ENCODE results near the gene SUSD3.

Gene SUSD3

GRCh38 chr9:93077811-93078210, 19.3 kb downstream of the SUSD3 start:
- peak; percentile 48 for DNase-seq

GRCh38 chr9:93079371-93079770, 20.9 kb downstream of the SUSD3 start:
- peak; percentile 50 for DNase-seq

- DNase-seq, result peak; percentile 22
Measured at GRCh38 chr9:93080406-93080805, 21.9 kb downstream of the SUSD3 start.

GRCh38 chr9:93081081-93081529, 22.6 kb downstream of the SUSD3 start:
- DNase-seq, result peak; percentile 53

- DNase-seq, result peak; percentile 14
Measured at GRCh38 chr9:93081931-93082330, 23.4 kb downstream of the SUSD3 start.

GRCh38 chr9:93082841-93083411, 24.4 kb downstream of the SUSD3 start:
- DNase-seq, result peak; percentile 62

GRCh38 chr9:93083592-93084470, 25.3 kb downstream of the SUSD3 start:
- DNase-seq, result peak; percentile 71

GRCh38 chr9:93084471-93084881, 26.0 kb downstream of the SUSD3 start:
- peak; percentile 46 for DNase-seq

GRCh38 chr9:93085676-93086075, 27.2 kb downstream of the SUSD3 start:
- peak; percentile 60 for DNase-seq

GRCh38 chr9:93086447-93087224, 28.1 kb downstream of the SUSD3 start:
- DNase-seq, result peak; percentile 37

- DNase-seq, result peak; percentile 57
Measured at GRCh38 chr9:93087971-93088655, 29.6 kb downstream of the SUSD3 start.

GRCh38 chr9:93088656-93089015, 30.1 kb downstream of the SUSD3 start:
- DNase-seq, result peak; percentile 31

GRCh38 chr9:93089024-93089423, 30.5 kb downstream of the SUSD3 start:
- DNase-seq, result no peak

- DNase-seq, result peak; percentile 38
Measured at GRCh38 chr9:93089481-93089991, 31.0 kb downstream of the SUSD3 start.

GRCh38 chr9:93090091-93090655, 31.7 kb downstream of the SUSD3 start:
- DNase-seq, result peak; percentile 52

- peak; percentile 44 for DNase-seq
Measured at GRCh38 chr9:93091056-93091452, 32.6 kb downstream of the SUSD3 start.

GRCh38 chr9:93091453-93092081, 33.1 kb downstream of the SUSD3 start:
- peak; percentile 84 for DNase-seq

GRCh38 chr9:93092251-93092991, 33.9 kb downstream of the SUSD3 start:
- DNase-seq, result peak; percentile 51

GRCh38 chr9:93093127-93093876, 34.8 kb downstream of the SUSD3 start:
- DNase-seq, result peak; percentile 64
